MCF 10A (cell line): ENCODE data around the gene CCDC197. TPM values are rescaled to one million over a fixed set of nuclear protein-coding genes. Genes with fewer than 3 reads are reported as not detected.

Experiments used
- BruUV-seq: library from RNA; stranded (reverse); fragments of 400-500 nt; replicated peaks from 2 replicates; lab custom pipeline; 2021; lab: Mats Ljungman, UMichigan
- CTCF ChIA-PET: fragments of 300-600 bp; sonication (Branson Sonifier 250); formaldehyde crosslinking; extraction: SDS; loops from one replicate; lab custom pipeline; 2021; ENCODE audit warnings: antibody characterized with exemption, inconsistent platforms; lab: Yijun Ruan, JAX
- POLR2A ChIA-PET: fragments of 300-600, 350-650 bp; sonication (Branson Sonifier 250); formaldehyde crosslinking; extraction: SDS; loops from one replicate; lab custom pipeline; 2020; ENCODE audit warnings: antibody characterized with exemption, inconsistent platforms; lab: Yijun Ruan, JAX
- DNase-seq: peaks from one replicate; pipeline ENCODE4 v3.0.0-alpha.2; 2018; ENCODE audit not compliant: unreplicated experiment
- H3K27ac Mint-ChIP-seq: one replicate; pipeline ENCODE4 v1.8.0; 2022; ENCODE audit warnings: mild to moderate bottlenecking, low read depth, mixed read lengths; ENCODE audit not compliant: unreplicated experiment
- H3K27me3 Mint-ChIP-seq: one replicate; pipeline ENCODE4 v1.8.0; 2022; ENCODE audit warnings: mixed read lengths; ENCODE audit not compliant: insufficient read depth, unreplicated experiment
- H3K36me3 Mint-ChIP-seq: one replicate; pipeline ENCODE4 v1.8.0; 2022; ENCODE audit warnings: mild to moderate bottlenecking, moderate library complexity, mixed read lengths; ENCODE audit not compliant: insufficient read depth, unreplicated experiment
- H3K4me1 Mint-ChIP-seq: one replicate; pipeline ENCODE4 v1.8.0; 2022; ENCODE audit warnings: mixed read lengths; ENCODE audit not compliant: insufficient read depth, unreplicated experiment
- H3K4me3 Mint-ChIP-seq: one replicate; pipeline ENCODE4 v1.8.0; 2022; ENCODE audit warnings: mild to moderate bottlenecking, moderate library complexity, mixed read lengths; ENCODE audit not compliant: unreplicated experiment
- H3K9me3 Mint-ChIP-seq: one replicate; pipeline ENCODE4 v1.8.0; 2022; ENCODE audit warnings: mixed read lengths; ENCODE audit not compliant: unreplicated experiment
- CTCF ChIP-seq: fragments of 200-600 bp; IDR thresholded peaks from one replicate; pipeline ENCODE4 v1.8.0; 2022; ENCODE audit warnings: antibody characterized with exemption, mild to moderate bottlenecking; ENCODE audit not compliant: unreplicated experiment
- intact Hi-C: fragments of 100-400 bp; cut with micrococcal nuclease; formaldehyde crosslinking; loops from 2 replicates; pipeline ENCODE4 v1.14.1; 2022
- total RNA-seq: library from RNA; stranded (reverse); gene quantifications from 2 replicates; pipeline ENCODE4 v1.2.3, GENCODE V29; 2022

The CCDC197 gene
- total RNA-seq, 1 experiment from 2014 or later, result not detected

- peak within 1 kb of the TSS; percentile 52 for H3K4me3 Mint-ChIP-seq
- H3K9me3 Mint-ChIP-seq, result no peaks in the 10 kb centered on the region
- POLR2A ChIA-PET, result interaction anchor here (0.6 to 1.8 kb wide), 6 partner anchors 10 to 120 kb away, joined by 3 to 6 read pairs (median 4); partner anchors contain the start of genes DDX24 and IFI27L1
- DNase-seq, result peak; percentile 99
- H3K27ac Mint-ChIP-seq, result no peak within 1 kb of the TSS
- TF ChIP-seq CTCF, result no peak
- H3K4me1 Mint-ChIP-seq, result peaks cover 18% of the 10 kb centered on the region
- H3K36me3 Mint-ChIP-seq, result no peaks in the 10 kb centered on the region
- BruUV-seq, result no TSS peak
- intact Hi-C loops, result no loop called here
- no peaks in the 10 kb centered on the region for H3K27me3 Mint-ChIP-seq
- CTCF ChIA-PET, result interaction anchor here (2.4 to 3.0 kb wide), 2 partner anchors 9 to 10 kb away, joined by 17 to 21 read pairs; no protein-coding TSS in a partner anchor
Measured at GRCh38 chr14:94026173-94026888, 29.2 kb downstream of the CCDC197 start, which contains the start of gene OTUB2. TSS of gene OTUB2 (plus strand) at chr14:94026340. CDS start at chr14:94026538, 198 bp downstream.

- Mint-ChIP-seq H3K4me3 (peak overlapping the region; percentile 52), H3K9me3 (no peaks in the 10 kb centered on the region), H3K4me1 (peaks cover 18% of the 10 kb centered on the region), H3K27me3 (no peaks in the 10 kb centered on the region), H3K27ac (no peak overlapping the region), H3K36me3 (no peaks in the 10 kb centered on the region)
- TF ChIP-seq CTCF, result no peak
- CTCF ChIA-PET, result interaction anchor here (1.9 to 3.0 kb wide), 2 partner anchors 10 to 26 kb away, joined by 6 to 21 read pairs; no protein-coding TSS in a partner anchor
- intact Hi-C loops, result no loop called here
- BruUV-seq, result no TSS peak
- POLR2A ChIA-PET, result interaction anchor here (1.8 kb wide), 1 partner anchor 55 kb away, joined by 6 read pairs; the partner anchor contains the start of genes DDX24 and IFI27L1
- no peak for DNase-seq
Measured at GRCh38 chr14:94026889-94027469, 29.9 kb downstream of the CCDC197 start.

- peaks cover 10% of the 10 kb centered on the region for H3K4me1 Mint-ChIP-seq
- ChIA-PET CTCF (interaction anchor here (1.0 to 3.0 kb wide), 6 partner anchors 9 to 111 kb away, joined by 3 to 21 read pairs (median 5); no protein-coding TSS in a partner anchor), POLR2A (no interaction called here)
- no peaks in the 10 kb centered on the region for H3K9me3 Mint-ChIP-seq
- no TSS peak for BruUV-seq
- peak overlapping the region; percentile 52 for H3K4me3 Mint-ChIP-seq
- DNase-seq, result peak; percentile 58
- H3K27me3 Mint-ChIP-seq, result no peaks in the 10 kb centered on the region
- H3K27ac Mint-ChIP-seq, result no peak overlapping the region
- TF ChIP-seq CTCF, result no peak
- no peaks in the 10 kb centered on the region for H3K36me3 Mint-ChIP-seq
- intact Hi-C loops, result no loop called here
Measured at GRCh38 chr14:94027566-94028449, 30.7 kb downstream of the CCDC197 start.
